ENCODE results near the gene EIF2B4. TPM values are rescaled to one million over a fixed set of nuclear protein-coding genes. Genes with fewer than 3 reads are reported as not detected.
A peak's percentile ranks its signal among the peaks of the same experiment; 100 is the strongest.

EIF2B4 gene
- total and polyA plus RNA-seq, 2 of the 13 experiments (the other 11 are each of a cell fraction or from before 2014, with no cell fraction given) = 91.5 to 96.4 TPM

DNA sequence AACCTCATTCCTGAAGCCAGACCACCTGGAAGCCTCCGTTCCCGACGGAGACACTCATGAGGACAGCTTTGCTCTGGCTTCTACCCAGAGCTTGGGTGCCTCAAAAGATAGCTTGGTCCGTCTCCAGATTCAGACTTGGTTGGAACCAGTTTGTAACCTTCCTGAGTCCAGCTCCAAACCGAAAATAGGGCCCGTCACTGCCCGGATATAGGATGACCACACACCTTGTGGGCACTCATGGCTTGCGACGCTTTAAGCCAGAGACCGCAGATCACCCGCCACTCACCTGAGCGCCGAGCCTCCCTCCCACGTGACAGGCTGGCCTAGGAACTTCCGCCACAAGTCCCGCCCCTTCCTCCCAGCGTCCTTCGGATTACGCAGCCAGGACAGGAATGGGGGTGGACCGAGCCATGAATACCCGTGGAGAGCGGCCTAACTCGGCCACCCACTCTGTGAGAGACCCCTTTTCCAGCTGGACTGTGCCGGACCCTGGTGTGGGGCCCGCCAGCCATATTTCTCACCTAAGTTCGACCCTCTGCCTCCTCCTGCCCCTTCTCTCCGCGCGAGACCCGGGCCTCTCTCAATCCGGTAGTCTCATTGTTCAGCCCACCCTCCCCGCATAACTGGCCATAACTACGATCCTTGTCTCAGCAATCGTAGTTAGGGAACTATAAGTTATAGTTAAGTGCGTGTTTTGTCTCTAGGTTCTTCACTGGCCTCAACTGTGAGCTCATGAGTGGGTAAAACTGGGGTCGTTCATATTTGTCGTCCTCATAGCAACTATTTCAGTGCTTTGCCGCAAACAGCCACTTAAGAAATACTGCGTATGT, 47.2 kb downstream of the EIF2B4 start, which contains the start of gene MPV17 (continued):
- TF ChIP-seq, protein P1, sequence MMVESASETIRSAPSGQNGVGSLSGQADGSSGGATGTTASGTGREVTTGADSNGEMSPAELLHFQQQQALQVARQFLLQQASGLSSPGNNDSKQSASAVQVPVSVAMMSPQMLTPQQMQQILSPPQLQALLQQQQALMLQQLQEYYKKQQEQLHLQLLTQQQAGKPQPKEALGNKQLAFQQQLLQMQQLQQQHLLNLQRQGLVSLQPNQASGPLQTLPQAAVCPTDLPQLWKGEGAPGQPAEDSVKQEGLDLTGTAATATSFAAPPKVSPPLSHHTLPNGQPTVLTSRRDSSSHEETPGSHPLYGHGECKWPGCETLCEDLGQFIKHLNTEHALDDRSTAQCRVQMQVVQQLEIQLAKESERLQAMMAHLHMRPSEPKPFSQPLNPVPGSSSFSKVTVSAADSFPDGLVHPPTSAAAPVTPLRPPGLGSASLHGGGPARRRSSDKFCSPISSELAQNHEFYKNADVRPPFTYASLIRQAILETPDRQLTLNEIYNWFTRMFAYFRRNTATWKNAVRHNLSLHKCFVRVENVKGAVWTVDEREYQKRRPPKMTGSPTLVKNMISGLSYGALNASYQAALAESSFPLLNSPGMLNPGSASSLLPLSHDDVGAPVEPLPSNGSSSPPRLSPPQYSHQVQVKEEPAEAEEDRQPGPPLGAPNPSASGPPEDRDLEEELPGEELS (CRISPR knock-in tag; IDR thresholded peaks at IDR 0.05) = peak; percentile 63; the same call in 1 of the 2 replicates
- TF ChIP-seq, protein P2, sequence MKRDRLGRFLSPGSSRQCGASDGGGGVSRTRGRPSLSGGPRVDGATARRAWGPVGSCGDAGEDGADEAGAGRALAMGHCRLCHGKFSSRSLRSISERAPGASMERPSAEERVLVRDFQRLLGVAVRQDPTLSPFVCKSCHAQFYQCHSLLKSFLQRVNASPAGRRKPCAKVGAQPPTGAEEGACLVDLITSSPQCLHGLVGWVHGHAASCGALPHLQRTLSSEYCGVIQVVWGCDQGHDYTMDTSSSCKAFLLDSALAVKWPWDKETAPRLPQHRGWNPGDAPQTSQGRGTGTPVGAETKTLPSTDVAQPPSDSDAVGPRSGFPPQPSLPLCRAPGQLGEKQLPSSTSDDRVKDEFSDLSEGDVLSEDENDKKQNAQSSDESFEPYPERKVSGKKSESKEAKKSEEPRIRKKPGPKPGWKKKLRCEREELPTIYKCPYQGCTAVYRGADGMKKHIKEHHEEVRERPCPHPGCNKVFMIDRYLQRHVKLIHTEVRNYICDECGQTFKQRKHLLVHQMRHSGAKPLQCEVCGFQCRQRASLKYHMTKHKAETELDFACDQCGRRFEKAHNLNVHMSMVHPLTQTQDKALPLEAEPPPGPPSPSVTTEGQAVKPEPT (CRISPR knock-in tag; IDR thresholded peaks at IDR 0.05; ENCODE audit: low read depth) = 0 out of 2 replicates have a peak, but pooled peaks have one; percentile 71
- TF ChIP-seq FOXC1 (CRISPR knock-in tag; IDR thresholded peaks at IDR 0.05; ENCODE audit: borderline replicate concordance) (peak; percentile 95; the same call in 1 of the 2 replicates), ZNF331 (CRISPR knock-in tag; IDR thresholded peaks at IDR 0.05) (peak; percentile 81), RNF219 (CRISPR knock-in tag; IDR thresholded peaks at IDR 0.05) (peak; percentile 69; the same call in 1 of the 2 replicates), ZBTB26 (CRISPR knock-in tag; IDR thresholded peaks at IDR 0.05; ENCODE audit: borderline replicate concordance) (0 out of 2 replicates have a peak, but pooled peaks have one; percentile 45), GLI4 (CRISPR knock-in tag; IDR thresholded peaks at IDR 0.05; ENCODE audit: borderline replicate concordance) (0 out of 2 replicates have a peak, but pooled peaks have one; percentile 34), RELA (CRISPR knock-in tag; IDR thresholded peaks at IDR 0.05) (peak; percentile 45; the same call in 1 of the 2 replicates), ZNF709 (CRISPR knock-in tag; IDR thresholded peaks at IDR 0.05) (peak; percentile 88), ARID2 (CRISPR knock-in tag; IDR thresholded peaks at IDR 0.05; ENCODE audit: borderline replicate concordance) (peak; percentile 99), ZFY (CRISPR knock-in tag; IDR thresholded peaks at IDR 0.05) (peak; percentile 96), ZNF354B (CRISPR knock-in tag; IDR thresholded peaks at IDR 0.05) (peak; percentile 92; the same call in 1 of the 2 replicates), ATF5 (CRISPR knock-in tag; IDR thresholded peaks at IDR 0.05; ENCODE audit: low read depth) (no peak), RCOR2 (CRISPR knock-in tag; IDR thresholded peaks at IDR 0.05) (peak; percentile 56; the same call in 1 of the 2 replicates)
- TF ChIP-seq, protein P3, sequence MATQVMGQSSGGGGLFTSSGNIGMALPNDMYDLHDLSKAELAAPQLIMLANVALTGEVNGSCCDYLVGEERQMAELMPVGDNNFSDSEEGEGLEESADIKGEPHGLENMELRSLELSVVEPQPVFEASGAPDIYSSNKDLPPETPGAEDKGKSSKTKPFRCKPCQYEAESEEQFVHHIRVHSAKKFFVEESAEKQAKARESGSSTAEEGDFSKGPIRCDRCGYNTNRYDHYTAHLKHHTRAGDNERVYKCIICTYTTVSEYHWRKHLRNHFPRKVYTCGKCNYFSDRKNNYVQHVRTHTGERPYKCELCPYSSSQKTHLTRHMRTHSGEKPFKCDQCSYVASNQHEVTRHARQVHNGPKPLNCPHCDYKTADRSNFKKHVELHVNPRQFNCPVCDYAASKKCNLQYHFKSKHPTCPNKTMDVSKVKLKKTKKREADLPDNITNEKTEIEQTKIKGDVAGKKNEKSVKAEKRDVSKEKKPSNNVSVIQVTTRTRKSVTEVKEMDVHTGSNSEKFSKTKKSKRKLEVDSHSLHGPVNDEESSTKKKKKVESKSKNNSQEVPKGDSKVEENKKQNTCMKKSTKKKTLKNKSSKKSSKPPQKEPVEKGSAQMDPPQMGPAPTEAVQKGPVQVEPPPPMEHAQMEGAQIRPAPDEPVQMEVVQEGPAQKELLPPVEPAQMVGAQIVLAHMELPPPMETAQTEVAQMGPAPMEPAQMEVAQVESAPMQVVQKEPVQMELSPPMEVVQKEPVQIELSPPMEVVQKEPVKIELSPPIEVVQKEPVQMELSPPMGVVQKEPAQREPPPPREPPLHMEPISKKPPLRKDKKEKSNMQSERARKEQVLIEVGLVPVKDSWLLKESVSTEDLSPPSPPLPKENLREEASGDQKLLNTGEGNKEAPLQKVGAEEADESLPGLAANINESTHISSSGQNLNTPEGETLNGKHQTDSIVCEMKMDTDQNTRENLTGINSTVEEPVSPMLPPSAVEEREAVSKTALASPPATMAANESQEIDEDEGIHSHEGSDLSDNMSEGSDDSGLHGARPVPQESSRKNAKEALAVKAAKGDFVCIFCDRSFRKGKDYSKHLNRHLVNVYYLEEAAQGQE (IDR thresholded peaks at IDR 0.05; ENCODE audit: borderline replicate concordance in 1 of 2, low read depth in 1 of 2, low read length in 2 of 2) = peak in 1 of 2 experiments; percentile 18; a peak in 1 of 4 replicates
